Measurements from ENCODE around the gene TES.
"Not testable (repeated sequence)": the region's sequence is repeated elsewhere in the genome, so short reads cannot be mapped to it uniquely, and the experiment has no call there.

The TES gene

GRCh38 chr7:116295903-116296302 is 85.6 kb downstream of the TES start:
- not testable (repeated sequence) for DNase-seq

- no peak for DNase-seq
Observed at GRCh38 chr7:116298055-116298454, 87.7 kb downstream of the TES start.

- DNase-seq, result no peak
Observed at GRCh38 chr7:116298576-116298975, 88.2 kb downstream of the TES start.

GRCh38 chr7:116305485-116306408 is 95.4 kb downstream of the TES start:
- no peak for DNase-seq

GRCh38 chr7:116306409-116307048 is 96.2 kb downstream of the TES start:
- no peak for DNase-seq

- DNase-seq, result no peak
Observed at GRCh38 chr7:116307253-116307652, 96.9 kb downstream of the TES start.

Data from activated effector memory CD4-positive, alpha-beta T cell treated with Interleukin-2 at 50 U/mL for 16 hours (primary cell).